WERI-Rb-1 (cell line): Measurements from ENCODE around the gene ACTA2.

Experiments
- DNase-seq: peaks from one replicate; pipeline ENCODE4 v3.0.0-alpha.2; 2020
- H3K27ac ChIP-seq: fragments of 250-450 bp; sonication (Bioruptor Pico); 2 replicates; pipeline ENCODE4 v1.5.1; 2020; ENCODE audit warnings: mild to moderate bottlenecking, moderate library complexity
- H3K27me3 ChIP-seq: fragments of 250-450 bp; sonication (Bioruptor Pico); 2 replicates; pipeline ENCODE4 v1.5.1; 2021; ENCODE audit warnings: mild to moderate bottlenecking, low read depth, moderate library complexity; ENCODE audit not compliant: insufficient read depth, severe bottlenecking
- H3K36me3 ChIP-seq: fragments of 250-450 bp; sonication (Bioruptor Pico); 2 replicates; pipeline ENCODE4 v1.5.1; 2020; ENCODE audit warnings: mild to moderate bottlenecking, moderate library complexity
- H3K4me3 ChIP-seq: 2 replicates; pipeline ENCODE4 v1.5.1; 2011; ENCODE audit warnings: low read depth, mild to moderate bottlenecking, control low read depth, low read length
- H3K9me3 ChIP-seq: fragments of 250-450 bp; sonication (Bioruptor Pico); 2 replicates; pipeline ENCODE4 v1.5.1; 2021; ENCODE audit warnings: mild to moderate bottlenecking, moderate library complexity; ENCODE audit not compliant: severe bottlenecking
- CTCF ChIP-seq: IDR thresholded peaks from 2 replicates; pipeline ENCODE4 v1.5.1; 2011; ENCODE audit warnings: low read depth, mild to moderate bottlenecking, control low read depth, inconsistent platforms, low read length

Gene ACTA2

GRCh38 chr10:88938938-88939337 is 13.6 kb downstream of the ACTA2 start:
- Histone ChIP-seq H3K27ac (no peak overlapping the region), H3K9me3 (no peaks in the 10 kb centered on the region), H3K27me3 (no peaks in the 10 kb centered on the region), H3K4me3 (no peak overlapping the region), H3K36me3 (no peaks in the 10 kb centered on the region)
- no peak for DNase-seq
- TF ChIP-seq CTCF = no peak

GRCh38 chr10:88938039-88938438 is 14.5 kb downstream of the ACTA2 start:
- H3K9me3 ChIP-seq = no peaks in the 10 kb centered on the region
- no peak for TF ChIP-seq CTCF
- no peak overlapping the region for H3K4me3 ChIP-seq
- no peak overlapping the region for H3K27ac ChIP-seq
- H3K27me3 ChIP-seq = no peaks in the 10 kb centered on the region
- DNase-seq = no peak
- no peaks in the 10 kb centered on the region for H3K36me3 ChIP-seq

GRCh38 chr10:88936656-88937055 is 15.9 kb downstream of the ACTA2 start:
- Histone ChIP-seq H3K27me3 (no peaks in the 10 kb centered on the region), H3K4me3 (no peak overlapping the region), H3K36me3 (no peaks in the 10 kb centered on the region), H3K27ac (no peak overlapping the region), H3K9me3 (no peaks in the 10 kb centered on the region)
- TF ChIP-seq CTCF = no peak
- DNase-seq = no peak

GRCh38 chr10:88934900-88935672 is 17.5 kb downstream of the ACTA2 start:
- TF ChIP-seq CTCF = peak; percentile 78

GRCh38 chr10:88933564-88933963 is 19.0 kb downstream of the ACTA2 start:
- TF ChIP-seq CTCF = no peak
- DNase-seq = no peak
- no peaks in the 10 kb centered on the region for H3K9me3 ChIP-seq
- no peaks in the 10 kb centered on the region for H3K27me3 ChIP-seq
- no peak overlapping the region for H3K27ac ChIP-seq
- no peaks in the 10 kb centered on the region for H3K36me3 ChIP-seq
- H3K4me3 ChIP-seq = no peak overlapping the region

More at GRCh38 chr10:88934900-88935672, 17.5 kb downstream of the ACTA2 start:
- peak; percentile 69 for DNase-seq
- H3K4me3 ChIP-seq = no peak overlapping the region
- H3K27ac ChIP-seq = no peak overlapping the region
- no peaks in the 10 kb centered on the region for H3K9me3 ChIP-seq
- H3K36me3 ChIP-seq = no peaks in the 10 kb centered on the region
- H3K27me3 ChIP-seq = no peaks in the 10 kb centered on the region
